Measurements from ENCODE around the gene CEBPB.

DNA sequence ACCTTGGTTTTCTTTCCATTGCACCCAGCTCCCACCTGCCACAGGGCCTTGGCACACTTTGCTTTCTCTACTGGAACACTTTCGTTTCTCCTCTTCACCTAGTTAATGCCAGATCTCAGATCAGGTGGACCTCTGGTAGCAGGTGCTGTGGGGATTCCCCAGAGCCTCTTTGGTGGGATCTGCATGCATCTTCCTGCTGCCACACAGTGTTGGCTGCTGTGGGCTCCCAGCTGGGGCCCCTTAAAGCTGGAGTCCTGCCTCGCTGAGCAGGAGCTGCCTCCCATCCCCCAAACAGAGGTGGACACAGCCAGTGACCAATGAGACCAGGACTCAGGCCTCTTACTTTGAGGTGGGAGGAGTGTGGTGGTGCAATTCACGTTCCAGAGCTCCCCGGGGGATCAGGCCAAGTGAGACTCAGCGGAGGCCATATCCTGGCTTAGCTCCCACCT lies 28.4 kb downstream of the CEBPB start:
- TF ChIP-seq, protein P1, sequence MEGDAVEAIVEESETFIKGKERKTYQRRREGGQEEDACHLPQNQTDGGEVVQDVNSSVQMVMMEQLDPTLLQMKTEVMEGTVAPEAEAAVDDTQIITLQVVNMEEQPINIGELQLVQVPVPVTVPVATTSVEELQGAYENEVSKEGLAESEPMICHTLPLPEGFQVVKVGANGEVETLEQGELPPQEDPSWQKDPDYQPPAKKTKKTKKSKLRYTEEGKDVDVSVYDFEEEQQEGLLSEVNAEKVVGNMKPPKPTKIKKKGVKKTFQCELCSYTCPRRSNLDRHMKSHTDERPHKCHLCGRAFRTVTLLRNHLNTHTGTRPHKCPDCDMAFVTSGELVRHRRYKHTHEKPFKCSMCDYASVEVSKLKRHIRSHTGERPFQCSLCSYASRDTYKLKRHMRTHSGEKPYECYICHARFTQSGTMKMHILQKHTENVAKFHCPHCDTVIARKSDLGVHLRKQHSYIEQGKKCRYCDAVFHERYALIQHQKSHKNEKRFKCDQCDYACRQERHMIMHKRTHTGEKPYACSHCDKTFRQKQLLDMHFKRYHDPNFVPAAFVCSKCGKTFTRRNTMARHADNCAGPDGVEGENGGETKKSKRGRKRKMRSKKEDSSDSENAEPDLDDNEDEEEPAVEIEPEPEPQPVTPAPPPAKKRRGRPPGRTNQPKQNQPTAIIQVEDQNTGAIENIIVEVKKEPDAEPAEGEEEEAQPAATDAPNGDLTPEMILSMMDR (conservative IDR thresholded peaks at IDR 0.05): no peak
- no peak for TF ChIP-seq ZFX (IDR thresholded peaks at IDR 0.05)
